CD14-positive monocyte (primary cell): Measurements from ENCODE around the gene METTL25. TPM values are rescaled to one million over a fixed set of nuclear protein-coding genes. Genes with fewer than 3 reads are reported as not detected.

Experiments used
- DNase-seq, 3 donors: peaks; one replicate each; pipeline ENCODE4 v3.0.0-alpha.2; 2011 to 2022
- H2AFZ ChIP-seq: 2 replicates; pipeline ENCODE4 v1.6.0; 2012; ENCODE audit warnings: mild to moderate bottlenecking, low read depth, low read length, inconsistent platforms; ENCODE audit not compliant: insufficient read depth, poor library complexity, severe bottlenecking
- H3K27ac ChIP-seq, 2 donors: 1 replicate in 1 of 2; 2 replicates in 1 of 2; pipeline ENCODE4 v1.5.1; 2012 to 2013; ENCODE audit warnings: low read length in 2 of 2, control low read depth in 1 of 2, inconsistent platforms in 1 of 2, low read depth in 1 of 2, mild to moderate bottlenecking in 1 of 2
- H3K27me3 ChIP-seq, 2 donors: one replicate each; pipeline versions ENCODE4 v1.6.0 to v1.6.1; 2011 to 2013; ENCODE audit warnings: low read length in 2 of 2; ENCODE audit not compliant: control insufficient read depth in 2 of 2, insufficient read depth in 2 of 2
- H3K36me3 ChIP-seq, 2 donors: replicated peaks in 1 of 2; 1 replicate in 1 of 2; 2 replicates in 1 of 2; pipeline versions ENCODE4 v1.5.1 to v1.6.1; 2012 to 2013; ENCODE audit warnings: low read length in 2 of 2, control low read depth in 1 of 2, inconsistent platforms in 1 of 2, mild to moderate bottlenecking in 1 of 2; ENCODE audit not compliant: insufficient read depth in 2 of 2, control insufficient read depth in 1 of 2
- H3K4me1 ChIP-seq, 2 donors: 1 replicate in 1 of 2; 2 replicates in 1 of 2; pipeline versions ENCODE4 v1.5.1 to v1.6.1; 2012 to 2013; ENCODE audit warnings: low read length in 2 of 2, control low read depth in 1 of 2, inconsistent platforms in 1 of 2, mild to moderate bottlenecking in 1 of 2, moderate library complexity in 1 of 2; ENCODE audit not compliant: insufficient read depth in 2 of 2, control insufficient read depth in 1 of 2
- H3K4me2 ChIP-seq: replicated peaks from 2 replicates; pipeline ENCODE3; 2012; ENCODE audit warnings: low read length, moderate library complexity, mild to moderate bottlenecking; ENCODE audit not compliant: poor library complexity, severe bottlenecking; ENCODE audit errors: extremely low read depth
- H3K4me3 ChIP-seq, 3 experiments: fragments of 200-600 bp in 1 of 3; sonication (generic) in 1 of 3; replicated peaks in 1 of 3; 1 replicate in 2 of 3; 2 replicates in 1 of 3; pipeline ENCODE4 v1.5.1; 2011 to 2013; ENCODE audit warnings: low read length in 3 of 3, mild to moderate bottlenecking in 3 of 3, control low read depth in 2 of 3, low read depth in 2 of 3, inconsistent platforms in 1 of 3, moderate library complexity in 1 of 3
- H3K79me2 ChIP-seq: 2 replicates; pipeline ENCODE4 v1.6.0; 2012; ENCODE audit warnings: mild to moderate bottlenecking, control low read depth, inconsistent platforms, low read length, moderate library complexity; ENCODE audit not compliant: insufficient read depth
- H3K9ac ChIP-seq: 2 replicates; pipeline ENCODE4 v1.6.0; 2017; ENCODE audit warnings: low read length, mild to moderate bottlenecking; ENCODE audit not compliant: insufficient read depth, poor library complexity, severe bottlenecking
- H3K9me3 ChIP-seq, 2 donors: replicated peaks in 1 of 2; 1 replicate in 1 of 2; 2 replicates in 1 of 2; pipeline versions ENCODE4 v1.5.1 to v1.6.1; 2012 to 2013; ENCODE audit warnings: low read length in 2 of 2, control low read depth in 1 of 2; ENCODE audit not compliant: control insufficient read depth in 1 of 2, insufficient read depth in 1 of 2
- H4K20me1 ChIP-seq: 2 replicates; pipeline ENCODE4 v1.6.0; 2012; ENCODE audit warnings: mild to moderate bottlenecking, low read length, control low read depth, moderate library complexity; ENCODE audit not compliant: insufficient read depth
- H3K27ac Mint-ChIP-seq, 7 donors: one replicate each; pipeline ENCODE4 v1.8.0; 2020; ENCODE audit warnings: mild to moderate bottlenecking in 7 of 7, mixed read lengths in 7 of 7, moderate library complexity in 6 of 7, inconsistent platforms in 2 of 7
- H3K27me3 Mint-ChIP-seq, 3 donors: one replicate each; pipeline ENCODE4 v1.8.0; 2021 to 2022; ENCODE audit warnings: low read depth in 3 of 3, mild to moderate bottlenecking in 3 of 3, mixed read lengths in 3 of 3, moderate library complexity in 3 of 3, inconsistent platforms in 1 of 3
- H3K36me3 Mint-ChIP-seq, 2 donors: one replicate each; pipeline ENCODE4 v1.8.0; 2020; ENCODE audit warnings: mixed read lengths in 2 of 2, inconsistent platforms in 1 of 2, mild to moderate bottlenecking in 1 of 2
- H3K4me1 Mint-ChIP-seq: one replicate; pipeline ENCODE4 v1.8.0; 2020; ENCODE audit warnings: mild to moderate bottlenecking, mixed read lengths
- H3K4me3 Mint-ChIP-seq, 2 donors: one replicate each; pipeline ENCODE4 v1.8.0; 2020; ENCODE audit warnings: mild to moderate bottlenecking in 2 of 2, mixed read lengths in 2 of 2, moderate library complexity in 1 of 2
- H3K9me3 Mint-ChIP-seq, 7 donors: one replicate each; pipeline ENCODE4 v1.8.0; 2020 to 2022; ENCODE audit warnings: mixed read lengths in 7 of 7, mild to moderate bottlenecking in 6 of 7, moderate library complexity in 6 of 7, inconsistent platforms in 2 of 7
- CTCF ChIP-seq: fragments of 200-600 bp; IDR thresholded peaks from one replicate; pipeline ENCODE4 v1.8.0; 2022; ENCODE audit warnings: antibody characterized with exemption, mild to moderate bottlenecking
- WGBS: methylation state at CpG from one replicate; pipeline ENCODE4 v1.1.5; 2013; ENCODE audit warnings: missing lambda C conversion rate; ENCODE audit not compliant: insufficient coverage; 5-methylcytosine and 5-hydroxymethylcytosine counted together
- intact Hi-C, 2 donors: fragments of 100-400 bp; cut with micrococcal nuclease; formaldehyde crosslinking; loops; one replicate each; pipeline versions ENCODE4 v1.15.0 to v1.15.1; 2023
- polyA plus RNA-seq, 3 donors: library from polyadenylated mRNA; depleted of rRNA in 1 of 3; unstranded in 2 of 3; stranded (reverse) in 1 of 3; fragments of 300-500 nt in 2 of 3; fragments of >200 nt in 1 of 3; fragmentation: Illumina TruSeq in 2 of 3; gene quantifications; 1 replicate in 2 of 3; 2 replicates in 1 of 3; pipeline ENCODE4 v1.2.3, GENCODE V29; 2012 to 2021

The METTL25 gene
- polyA plus RNA-seq, 3 donors, result 7.0 to 12.2 (median 8.1) TPM

GRCh38 chr12:82515652-82516051 is 157.3 kb downstream of the METTL25 start:
- Mint-ChIP-seq H3K4me3 (no peak overlapping the region), H3K27ac (no peak overlapping the region), H3K36me3 (no peaks in the 10 kb centered on the region), H3K4me1 (no peaks in the 10 kb centered on the region), H3K27me3 (peaks cover 1 to 3% (median 3%) of the 10 kb centered on the region in 3 donors), H3K9me3 (no peaks in the 10 kb centered on the region)
- Histone ChIP-seq H2AFZ (no peak overlapping the region), H3K79me2 (no peaks in the 10 kb centered on the region), H3K36me3 (no peaks in the 10 kb centered on the region), H3K9me3 (no peaks in the 10 kb centered on the region), H3K27ac (no peak overlapping the region), H3K27me3 (no peaks in the 10 kb centered on the region), H3K4me1 (no peaks in the 10 kb centered on the region), H3K4me2 (no peak overlapping the region), H3K4me3 (no peak overlapping the region), H3K9ac (no peak overlapping the region), H4K20me1 (no peaks in the 10 kb centered on the region)
- intact Hi-C loops, result no loop called here
- no peak for DNase-seq
- no CpG with 5 or more reads among the region's 2 CpGs for WGBS
- TF ChIP-seq CTCF, result no peak

- no peak overlapping the region for H3K4me3 Mint-ChIP-seq
- H3K4me1 ChIP-seq, result no peaks in the 10 kb centered on the region
- no peak for DNase-seq
- peak; percentile 38 for TF ChIP-seq CTCF
- H3K4me2 ChIP-seq, result no peak overlapping the region
- no peaks in the 10 kb centered on the region for H3K79me2 ChIP-seq
- no peak overlapping the region for H3K9ac ChIP-seq
- no peaks in the 10 kb centered on the region for H3K36me3 Mint-ChIP-seq
- H3K36me3 ChIP-seq, result no peaks in the 10 kb centered on the region
- H3K4me1 Mint-ChIP-seq, result no peaks in the 10 kb centered on the region
- H3K4me3 ChIP-seq, result no peak overlapping the region
- H3K27me3 ChIP-seq, result no peaks in the 10 kb centered on the region
- no peaks in the 10 kb centered on the region for H3K9me3 Mint-ChIP-seq
- H3K27ac Mint-ChIP-seq, result no peak overlapping the region
- no peak overlapping the region for H2AFZ ChIP-seq
- H4K20me1 ChIP-seq, result no peaks in the 10 kb centered on the region
- no peaks in the 10 kb centered on the region for H3K9me3 ChIP-seq
- no peak overlapping the region for H3K27ac ChIP-seq
- peaks cover 1 to 3% (median 2%) of the 10 kb centered on the region in 3 donors for H3K27me3 Mint-ChIP-seq
- intact Hi-C loops, result no loop called here
Measured at GRCh38 chr12:82517027-82517426, 158.7 kb downstream of the METTL25 start.
